H9 (cell line): Measurements from ENCODE around the gene PPP1R9A. TPM values are rescaled to one million over a fixed set of nuclear protein-coding genes. Genes with fewer than 3 reads are reported as not detected.

ENCODE experiments used
- DNase-seq: peaks from one replicate; pipeline ENCODE4 v3.0.0-alpha.2; 2017
- H2AFZ ChIP-seq: one replicate; pipeline ENCODE4 v1.6.1; 2013; ENCODE audit warnings: mild to moderate bottlenecking, low read length, control low read depth, moderate library complexity
- H2AK5ac ChIP-seq: 2 replicates; pipeline ENCODE4 v1.6.1; 2013; ENCODE audit warnings: low read length, control low read depth, mixed read lengths; ENCODE audit not compliant: insufficient read length
- H2BK120ac ChIP-seq: one replicate; pipeline ENCODE4 v1.6.1; 2013; ENCODE audit warnings: low read depth, mild to moderate bottlenecking, low read length, control low read depth, inconsistent platforms; ENCODE audit not compliant: poor library complexity, severe bottlenecking
- H2BK12ac ChIP-seq: 2 replicates; pipeline ENCODE4 v1.6.1; 2013; ENCODE audit warnings: low read length, control low read depth, mixed read lengths, low read depth; ENCODE audit not compliant: insufficient read length
- H2BK15ac ChIP-seq: 2 replicates; pipeline ENCODE4 v1.6.1; 2013; ENCODE audit warnings: low read depth, low read length, control low read depth
- H2BK20ac ChIP-seq: one replicate; pipeline ENCODE4 v1.6.1; 2013; ENCODE audit warnings: low read depth, mild to moderate bottlenecking, low read length, control low read depth, inconsistent platforms; ENCODE audit not compliant: poor library complexity, severe bottlenecking
- H2BK5ac ChIP-seq: 2 replicates; pipeline ENCODE4 v1.6.1; 2013; ENCODE audit warnings: low read length, control low read depth, mixed read lengths; ENCODE audit not compliant: insufficient read length
- H3K14ac ChIP-seq: 2 replicates; pipeline ENCODE4 v1.6.1; 2013; ENCODE audit warnings: low read length, control low read depth; ENCODE audit not compliant: insufficient read depth
- H3K18ac ChIP-seq: 2 replicates; pipeline ENCODE4 v1.6.1; 2013; ENCODE audit warnings: low read depth, mild to moderate bottlenecking, mixed read lengths, low read length, control low read depth; ENCODE audit not compliant: insufficient read length
- H3K23ac ChIP-seq: 2 replicates; pipeline ENCODE4 v1.6.1; 2013; ENCODE audit warnings: low read length, control low read depth, mixed read lengths, low read depth; ENCODE audit not compliant: insufficient read length
- H3K23me2 ChIP-seq: 2 replicates; pipeline ENCODE4 v1.6.1; 2013; ENCODE audit warnings: low read depth, mild to moderate bottlenecking, mixed read lengths, low read length, control low read depth; ENCODE audit not compliant: insufficient read length, poor library complexity, severe bottlenecking
- H3K27ac ChIP-seq: 2 replicates; pipeline ENCODE4 v1.5.1; 2013; ENCODE audit warnings: low read length, control low read depth, mixed read lengths, low read depth; ENCODE audit not compliant: insufficient read length
- H3K27me3 ChIP-seq: 2 replicates; pipeline ENCODE4 v1.6.1; 2013; ENCODE audit warnings: low read length, control low read depth, inconsistent platforms; ENCODE audit not compliant: insufficient read depth
- H3K4ac ChIP-seq: 2 replicates; pipeline ENCODE4 v1.6.1; 2013; ENCODE audit warnings: low read depth, mild to moderate bottlenecking, control low read depth, inconsistent platforms, low read length, moderate library complexity
- H3K4me1 ChIP-seq: 2 replicates; pipeline ENCODE4 v1.6.1; 2013; ENCODE audit warnings: low read length, control low read depth, inconsistent platforms; ENCODE audit not compliant: insufficient read depth
- H3K4me2 ChIP-seq: 2 replicates; pipeline ENCODE4 v1.6.1; 2013; ENCODE audit warnings: low read length, control low read depth, mixed read lengths; ENCODE audit not compliant: insufficient read length, insufficient read depth
- H3K56ac ChIP-seq: 2 replicates; pipeline ENCODE4 v1.6.1; 2013; ENCODE audit warnings: low read depth, mild to moderate bottlenecking, mixed read lengths, low read length, control low read depth; ENCODE audit not compliant: insufficient read length
- H3K79me1 ChIP-seq: 2 replicates; pipeline ENCODE4 v1.6.1; 2013; ENCODE audit warnings: low read depth, mild to moderate bottlenecking, moderate library complexity, low read length, control low read depth, inconsistent platforms; ENCODE audit not compliant: insufficient read depth, poor library complexity, severe bottlenecking
- H3K79me2 ChIP-seq: 2 replicates; pipeline ENCODE4 v1.6.1; 2013; ENCODE audit warnings: low read length, control low read depth, inconsistent platforms; ENCODE audit not compliant: insufficient read depth
- H3K9ac ChIP-seq: 2 replicates; pipeline ENCODE4 v1.6.1; 2013; ENCODE audit warnings: low read length, control low read depth, mixed read lengths; ENCODE audit not compliant: insufficient read length; ENCODE audit errors: extremely low read depth
- H3K9me3 ChIP-seq: one replicate; pipeline ENCODE4 v1.6.1; 2013; ENCODE audit warnings: low read depth, low read length, inconsistent platforms; ENCODE audit not compliant: control insufficient read depth
- H3T11ph ChIP-seq: one replicate; pipeline ENCODE4 v1.6.1; 2013; ENCODE audit warnings: mild to moderate bottlenecking, low read length, control low read depth, inconsistent platforms
- H4K20me1 ChIP-seq: one replicate; pipeline ENCODE4 v1.6.1; 2013; ENCODE audit not compliant: control insufficient read depth, insufficient read length, insufficient read depth
- H4K5ac ChIP-seq: 2 replicates; pipeline ENCODE4 v1.6.1; 2013; ENCODE audit warnings: low read depth, mild to moderate bottlenecking, mixed read lengths, low read length, control low read depth; ENCODE audit not compliant: insufficient read length
- H4K8ac ChIP-seq: replicated peaks from 2 replicates; pipeline ENCODE4 v1.6.1; 2013; ENCODE audit warnings: low read length, control low read depth, mixed read lengths, low read depth; ENCODE audit not compliant: insufficient read length
- H4K91ac ChIP-seq: 2 replicates; pipeline ENCODE4 v1.6.1; 2013; ENCODE audit warnings: low read depth, mild to moderate bottlenecking, moderate library complexity, mixed read lengths, low read length, control low read depth; ENCODE audit not compliant: insufficient read length
- H3K27ac Mint-ChIP-seq, 3 experiments: 2 replicates in 2 of 3; 3 replicates in 1 of 3; pipeline ENCODE4 v1.8.0; 2020 to 2021; ENCODE audit warnings: mixed read lengths in 3 of 3, mild to moderate bottlenecking in 1 of 3, moderate library complexity in 1 of 3
- H3K27me3 Mint-ChIP-seq: 2 replicates; pipeline ENCODE4 v1.8.0; 2021; ENCODE audit warnings: low read depth, mild to moderate bottlenecking, moderate library complexity, mixed read lengths
- H3K36me3 Mint-ChIP-seq, 3 experiments: 2 replicates in 2 of 3; 3 replicates in 1 of 3; pipeline ENCODE4 v1.8.0; 2020 to 2021; ENCODE audit warnings: low read depth in 3 of 3, mixed read lengths in 3 of 3; ENCODE audit not compliant: insufficient read depth in 1 of 3
- H3K4me1 Mint-ChIP-seq, 2 experiments: 2 replicates each; pipeline ENCODE4 v1.8.0; 2020; ENCODE audit warnings: mixed read lengths in 2 of 2
- H3K4me3 Mint-ChIP-seq, 2 experiments: 2 replicates in 1 of 2; 3 replicates in 1 of 2; pipeline ENCODE4 v1.8.0; 2020 to 2021; ENCODE audit warnings: mild to moderate bottlenecking in 2 of 2, mixed read lengths in 2 of 2, moderate library complexity in 1 of 2
- H3K9me3 Mint-ChIP-seq, 2 experiments: 2 replicates in 1 of 2; 3 replicates in 1 of 2; pipeline ENCODE4 v1.8.0; 2020; ENCODE audit warnings: mild to moderate bottlenecking in 2 of 2, mixed read lengths in 2 of 2, moderate library complexity in 1 of 2
- CTCF ChIP-seq: fragments of 200-600 bp; sonication (generic); conservative IDR thresholded peaks from 3 replicates; pipeline ENCODE4 v1.8.0; 2021; ENCODE audit warnings: antibody characterized with exemption, mild to moderate bottlenecking
- WGBS: extraction: QIAGEN DNeasy Blood & Tissue Kit; methylation state at CpG from one replicate; pipeline ENCODE4 v1.1.7; 2013; ENCODE audit warnings: missing lambda C conversion rate, low lambda C conversion rate, mixed read lengths; ENCODE audit not compliant: insufficient read length; ENCODE audit errors: extremely low coverage; 5-methylcytosine and 5-hydroxymethylcytosine counted together
- total RNA-seq: library from RNA; stranded (reverse); gene quantifications from 2 replicates; pipeline ENCODE4 v1.2.1, GENCODE V29; 2021

Gene PPP1R9A
- total RNA-seq, 1 experiment from 2014 or later = 17.0 TPM

GRCh38 chr7:94962661-94963060, 55.3 kb downstream of the PPP1R9A start:
- Histone ChIP-seq H3K9me3 (no peaks in the 10 kb centered on the region), H3K56ac (no peak overlapping the region), H2BK20ac (no peak overlapping the region), H4K8ac (no peak overlapping the region), H3K79me1 (no peaks in the 10 kb centered on the region), H2BK120ac (no peak overlapping the region), H2AK5ac (no peak overlapping the region), H3K18ac (no peak overlapping the region), H3K4me1 (no peaks in the 10 kb centered on the region), H3K79me2 (no peaks in the 10 kb centered on the region), H3K4ac (no peak overlapping the region), H3K9ac (no peak overlapping the region), H2BK15ac (no peak overlapping the region), H4K20me1 (no peaks in the 10 kb centered on the region), H3K4me2 (no peak overlapping the region), H4K5ac (no peak overlapping the region), H3K23me2 (no peaks in the 10 kb centered on the region), H4K91ac (no peak overlapping the region), H2BK5ac (no peak overlapping the region), H3K14ac (no peak overlapping the region), H3K27me3 (no peaks in the 10 kb centered on the region), H3T11ph (no peak overlapping the region), H2BK12ac (no peak overlapping the region), H3K27ac (no peak overlapping the region), H2AFZ (no peak overlapping the region), H3K23ac (no peak overlapping the region)
- no peak overlapping the region for H3K4me3 Mint-ChIP-seq
- H3K4me1 Mint-ChIP-seq = peaks cover 6 to 16% of the 10 kb centered on the region in 2 experiments
- H3K9me3 Mint-ChIP-seq = peaks cover 12 to 14% of the 10 kb centered on the region in 2 experiments; a peak in 4 of 5 replicates
- no CpG with 5 or more reads among the region's 2 CpGs for WGBS
- no peak overlapping the region for H3K27ac Mint-ChIP-seq
- DNase-seq = no peak
- TF ChIP-seq CTCF = no peak
- H3K36me3 Mint-ChIP-seq = peaks cover 7 to 16% (median 13%) of the 10 kb centered on the region in 3 experiments; a peak in 6 of 7 replicates
- no peaks in the 10 kb centered on the region for H3K27me3 Mint-ChIP-seq
